Neuron (in vitro differentiated cells): Measurements from ENCODE around the gene RAD51C.
A peak's percentile ranks its signal among the peaks of the same experiment; 100 is the strongest.
"Not testable (repeated sequence)": the region's sequence is repeated elsewhere in the genome, so short reads cannot be mapped to it uniquely, and the experiment has no call there.

Source experiments
- H2AFZ ChIP-seq: one replicate; pipeline ENCODE4 v1.6.1; 2013; ENCODE audit warnings: low read depth, mild to moderate bottlenecking, inconsistent platforms, low read length, moderate library complexity
- H3K27me3 ChIP-seq: one replicate; pipeline ENCODE4 v1.6.1; 2013; ENCODE audit warnings: low read length; ENCODE audit not compliant: insufficient read depth
- H3K36me3 ChIP-seq: one replicate; pipeline ENCODE4 v1.6.1; 2013; ENCODE audit warnings: low read length; ENCODE audit not compliant: insufficient read depth
- H3K4me1 ChIP-seq: one replicate; pipeline ENCODE4 v1.6.1; 2013; ENCODE audit warnings: low read length; ENCODE audit not compliant: insufficient read depth
- H3K4me3 ChIP-seq: 2 replicates; pipeline ENCODE4 v1.5.1; 2013; ENCODE audit warnings: mild to moderate bottlenecking, low read length, moderate library complexity
- H3K9me3 ChIP-seq: one replicate; pipeline ENCODE4 v1.6.1; 2013; ENCODE audit warnings: low read length

Gene RAD51C

DNA sequence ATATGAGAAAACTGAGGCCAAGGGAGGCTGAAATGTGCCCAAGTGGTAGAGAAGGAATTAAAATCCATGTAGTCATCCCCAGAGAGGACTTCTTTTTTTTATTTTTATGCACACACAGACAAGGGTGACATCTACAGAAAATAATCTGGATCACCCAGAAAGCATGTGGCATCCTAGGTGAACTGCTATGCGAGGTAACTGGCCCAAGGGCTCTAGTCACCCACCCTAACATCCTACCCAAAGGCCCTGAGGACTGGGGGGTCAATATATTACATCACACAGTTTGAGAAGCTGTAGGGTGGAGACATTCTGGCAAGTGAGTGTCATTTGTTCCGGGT is 23.8 kb upstream of the RAD51C start:
- Histone ChIP-seq H3K4me3 (no peak overlapping the region), H3K4me1 (no peaks in the 10 kb centered on the region), H3K36me3 (no peaks in the 10 kb centered on the region), H3K27me3 (no peaks in the 10 kb centered on the region), H3K9me3 (no peaks in the 10 kb centered on the region), H2AFZ (no peak overlapping the region)

DNA sequence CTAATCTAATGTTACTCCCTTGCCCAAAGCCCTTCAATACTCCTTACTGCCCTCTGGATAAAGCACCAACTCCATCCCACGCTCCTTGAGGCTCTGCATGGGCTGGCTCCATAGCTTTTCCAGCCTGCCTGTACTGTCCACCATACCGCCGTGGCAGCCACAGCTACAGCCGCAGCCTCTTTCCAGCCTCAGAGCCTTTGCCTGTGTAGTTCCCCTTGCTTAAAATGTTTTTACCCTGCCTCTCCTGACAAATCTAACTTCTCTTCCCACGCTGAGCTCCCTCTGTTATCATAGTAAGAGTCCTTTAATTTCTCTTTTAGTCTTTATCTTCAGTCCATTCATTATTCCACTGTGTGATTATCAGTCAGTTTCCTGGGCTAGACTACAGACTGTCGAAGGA is 22.5 kb upstream of the RAD51C start:
- Histone ChIP-seq H3K36me3 (no peaks in the 10 kb centered on the region), H3K4me3 (no peak overlapping the region), H3K9me3 (no peaks in the 10 kb centered on the region), H3K27me3 (no peaks in the 10 kb centered on the region), H3K4me1 (no peaks in the 10 kb centered on the region), H2AFZ (no peak overlapping the region)

DNA sequence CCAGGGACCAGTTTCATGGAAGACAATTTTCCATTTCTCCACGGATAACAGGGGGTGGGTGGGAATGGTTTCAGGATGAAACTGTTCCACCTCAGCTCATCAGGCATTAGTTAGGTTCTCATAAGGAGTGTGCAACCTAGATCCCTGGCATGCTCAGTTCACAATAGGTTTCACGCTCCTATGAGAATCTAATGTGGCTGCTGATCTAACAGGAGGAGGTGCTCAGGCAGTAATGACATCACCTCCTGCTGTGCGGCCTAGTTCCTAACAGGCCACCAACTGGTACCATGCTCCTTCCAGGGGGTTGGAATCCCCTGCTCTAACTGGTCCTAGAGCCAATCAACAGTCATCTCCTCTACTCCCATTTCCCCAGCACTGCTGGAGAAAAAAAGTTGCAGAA is 20.4 kb upstream of the RAD51C start:
- Histone ChIP-seq H3K4me3 (no peak overlapping the region), H3K9me3 (no peaks in the 10 kb centered on the region), H3K27me3 (no peaks in the 10 kb centered on the region), H3K4me1 (no peaks in the 10 kb centered on the region), H2AFZ (no peak overlapping the region), H3K36me3 (no peaks in the 10 kb centered on the region)

DNA sequence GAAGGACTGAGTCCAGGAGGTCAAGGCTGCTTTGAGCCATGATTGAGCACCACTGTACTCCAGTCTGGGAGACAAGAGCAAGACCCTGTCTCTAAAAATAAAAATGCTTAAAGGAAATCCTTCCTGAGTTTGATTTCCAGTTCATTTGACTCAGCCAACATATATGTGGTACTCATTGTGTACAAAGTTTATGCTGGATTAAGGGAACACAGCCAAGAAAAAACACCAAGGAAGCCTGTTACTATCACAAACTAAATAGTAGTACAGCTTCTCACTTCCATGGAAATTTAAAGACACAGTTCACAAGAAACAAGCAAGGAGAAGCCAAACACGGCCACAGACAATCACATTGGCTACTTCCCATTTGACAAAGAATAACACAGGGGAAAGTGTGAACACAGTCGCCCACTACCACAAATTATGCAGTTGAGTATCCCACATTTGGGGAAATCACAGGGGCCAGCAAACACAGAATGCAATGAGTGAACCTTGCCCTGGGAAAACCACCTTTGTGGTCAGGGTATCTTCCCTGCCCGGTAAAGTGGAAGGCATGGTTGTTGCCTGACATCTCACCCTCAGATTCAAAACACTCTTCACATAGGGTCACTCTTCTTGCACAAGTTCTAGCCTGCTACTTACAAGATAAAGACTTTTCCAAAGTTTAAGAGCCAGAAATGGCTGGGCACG is 15.1 kb upstream of the RAD51C start:
- Histone ChIP-seq H3K36me3 (no peaks in the 10 kb centered on the region), H3K4me1 (no peaks in the 10 kb centered on the region), H2AFZ (no peak overlapping the region), H3K27me3 (no peaks in the 10 kb centered on the region), H3K4me3 (no peak overlapping the region), H3K9me3 (no peaks in the 10 kb centered on the region)

GRCh38 chr17:58678287-58678686 is 14.1 kb upstream of the RAD51C start:
- not testable (repeated sequence) for H3K4me3 ChIP-seq, H2AFZ ChIP-seq, H3K27me3 ChIP-seq, H3K4me1 ChIP-seq, H3K36me3 ChIP-seq, H3K9me3 ChIP-seq

- Histone ChIP-seq H3K4me1 (no peaks in the 10 kb centered on the region), H3K36me3 (no peaks in the 10 kb centered on the region), H2AFZ (no peak overlapping the region), H3K4me3 (no peak overlapping the region), H3K9me3 (no peaks in the 10 kb centered on the region), H3K27me3 (no peaks in the 10 kb centered on the region)
These were observed 13.0 kb upstream of the RAD51C start for GRCh38 chr17:58679263-58680037.

DNA sequence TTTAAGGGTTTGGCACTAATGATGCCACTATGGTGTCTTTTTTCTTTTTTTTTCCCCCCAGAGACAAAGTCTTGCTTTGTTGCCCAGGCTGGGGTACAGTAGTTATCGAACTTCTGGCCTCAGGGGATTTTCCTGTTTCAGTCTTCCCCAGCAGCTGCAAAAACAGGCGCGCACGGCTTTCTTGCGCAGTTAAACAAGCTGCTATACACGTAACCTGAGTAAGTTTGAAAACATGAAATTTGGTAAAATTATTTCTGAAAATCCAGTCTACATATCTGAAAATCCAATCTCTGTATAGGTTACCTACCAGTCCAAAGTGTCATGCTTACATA is 12.4 kb upstream of the RAD51C start:
- Histone ChIP-seq H3K4me3 (no peak overlapping the region), H2AFZ (no peak overlapping the region), H3K36me3 (no peaks in the 10 kb centered on the region), H3K9me3 (no peaks in the 10 kb centered on the region), H3K27me3 (no peaks in the 10 kb centered on the region), H3K4me1 (no peaks in the 10 kb centered on the region)

DNA sequence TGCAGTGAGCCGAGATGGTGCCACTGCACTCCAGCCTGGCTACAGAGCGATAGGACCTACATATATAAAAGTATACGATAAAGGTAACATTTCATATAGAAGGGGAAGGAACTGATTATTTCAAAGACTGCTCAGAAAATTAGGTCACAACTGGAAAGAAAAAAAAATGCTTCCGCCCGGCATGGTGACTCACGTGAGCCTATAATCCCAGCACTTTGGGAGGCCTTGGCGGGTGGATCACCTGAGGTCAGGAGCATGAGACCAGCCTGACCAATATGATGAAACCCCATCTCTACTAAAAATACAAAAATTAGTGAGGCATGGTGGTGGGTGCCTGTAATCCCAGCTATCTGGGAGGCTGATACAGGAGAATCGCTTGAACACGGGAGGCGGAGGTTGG is 8.4 kb upstream of the RAD51C start:
- Histone ChIP-seq H3K4me1 (no peaks in the 10 kb centered on the region), H3K36me3 (no peaks in the 10 kb centered on the region), H3K9me3 (no peaks in the 10 kb centered on the region), H3K27me3 (no peaks in the 10 kb centered on the region), H2AFZ (no peak overlapping the region), H3K4me3 (no peak overlapping the region)

- H2AFZ ChIP-seq, H3K36me3 ChIP-seq, H3K4me3 ChIP-seq, H3K4me1 ChIP-seq, H3K9me3 ChIP-seq, H3K27me3 ChIP-seq: not testable (repeated sequence)
These were observed 7.9 kb upstream of the RAD51C start for GRCh38 chr17:58684462-58684861.

GRCh38 chr17:58686980-58687379 is 5.4 kb upstream of the RAD51C start:
- Histone ChIP-seq H2AFZ (no peak overlapping the region), H3K36me3 (no peaks in the 10 kb centered on the region), H3K4me1 (peaks cover under 1% of the 10 kb centered on the region), H3K4me3 (no peak overlapping the region), H3K9me3 (no peaks in the 10 kb centered on the region), H3K27me3 (no peaks in the 10 kb centered on the region)

DNA sequence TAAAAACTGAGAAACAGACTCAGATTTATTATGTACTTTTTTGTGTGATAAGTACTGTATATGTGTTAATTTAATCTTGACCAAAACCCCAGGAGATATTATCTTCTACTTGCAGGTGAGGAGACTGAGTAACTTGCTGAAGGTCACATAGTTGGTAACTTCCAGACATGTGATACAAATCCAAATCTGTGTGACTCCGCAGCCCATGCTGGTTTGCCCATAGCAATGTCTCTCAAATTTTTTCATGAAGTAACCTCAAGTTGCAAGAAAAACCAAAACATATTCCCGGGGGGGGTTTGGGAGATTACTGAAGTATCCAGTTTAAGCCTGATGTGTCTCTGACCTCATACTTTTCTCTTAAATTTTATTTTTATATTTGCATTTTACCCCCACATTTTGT is 3.9 kb upstream of the RAD51C start:
- H3K36me3 ChIP-seq, result no peaks in the 10 kb centered on the region

DNA sequence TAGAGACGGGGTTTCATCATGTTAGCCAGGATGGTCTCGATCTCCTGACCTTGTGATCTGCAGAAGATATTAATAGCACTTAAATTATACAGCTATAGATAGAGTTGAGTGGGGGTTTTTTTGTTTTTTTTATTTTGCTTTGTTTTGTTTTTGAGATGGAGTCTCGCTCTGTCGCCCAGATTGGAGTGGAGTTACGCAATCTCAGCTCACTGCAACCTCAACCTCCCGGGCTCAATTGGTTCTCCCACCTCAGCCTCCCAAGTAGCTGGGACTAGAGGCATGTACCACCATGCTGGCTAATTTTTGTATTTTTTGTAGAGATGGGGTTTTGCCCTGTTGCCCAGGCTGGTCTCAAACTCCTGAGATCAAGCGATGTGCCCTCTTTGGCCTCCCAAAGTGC is 2.4 kb upstream of the RAD51C start:
- peaks cover 16% of the 10 kb centered on the region for H3K4me1 ChIP-seq
- not testable (repeated sequence) for H3K36me3 ChIP-seq, H2AFZ ChIP-seq, H3K27me3 ChIP-seq, H3K4me3 ChIP-seq, H3K9me3 ChIP-seq

More for the DNA sequence above, 3.9 kb upstream of the RAD51C start:
- Histone ChIP-seq H2AFZ (no peak overlapping the region), H3K4me3 (no peak overlapping the region), H3K4me1 (peaks cover 9% of the 10 kb centered on the region), H3K9me3 (no peaks in the 10 kb centered on the region), H3K27me3 (no peaks in the 10 kb centered on the region)

GRCh38 chr17:58691701-58692238 is 632 bp upstream of the RAD51C start, which contains the start of gene TEX14:
Gene TEX14 (minus strand): TSS chr17:58692045. CDS start chr17:58652001, 40,044 bp downstream.
- Histone ChIP-seq H3K9me3 (no peaks in the 10 kb centered on the region), H3K36me3 (peaks cover 9% of the 10 kb centered on the region), H3K4me3 (peak within 1 kb of the TSS; percentile 76), H3K27me3 (no peaks in the 10 kb centered on the region), H2AFZ (peak within 1 kb of the TSS; percentile 90), H3K4me1 (peaks cover 16% of the 10 kb centered on the region)
